GM18526 (cell line): Measurements from ENCODE around the gene LIMA1.

Experiments
- POLR2A ChIP-seq: IDR thresholded peaks from 3 replicates; pipeline ENCODE4 v1.6.1; 2011; ENCODE audit not compliant: insufficient read length; ENCODE audit errors: extremely low read depth

The LIMA1 gene

GRCh38 chr12:50185301-50185895, 97.9 kb downstream of the LIMA1 start:
- no peak for TF ChIP-seq POLR2A

GRCh38 chr12:50184261-50184660, 99.1 kb downstream of the LIMA1 start:
- no peak for TF ChIP-seq POLR2A

- no peak for TF ChIP-seq POLR2A
Measured at GRCh38 chr12:50182461-50182860, 100.9 kb downstream of the LIMA1 start.

- no peak for TF ChIP-seq POLR2A
Measured at GRCh38 chr12:50181691-50182090, 101.6 kb downstream of the LIMA1 start.

GRCh38 chr12:50175716-50176026, 107.6 kb downstream of the LIMA1 start:
- no peak for TF ChIP-seq POLR2A

- no peak for TF ChIP-seq POLR2A
Measured at GRCh38 chr12:50174971-50175715, 108.2 kb downstream of the LIMA1 start.

- peak; percentile 62 for TF ChIP-seq POLR2A
Measured at GRCh38 chr12:50167049-50167828, 116.1 kb downstream of the LIMA1 start, which contains the start of gene CERS5. Gene CERS5 (minus strand): TSS chr12:50167369. CDS start chr12:50167297, 72 bp downstream.

GRCh38 chr12:50166799-50167048, 116.6 kb downstream of the LIMA1 start:
- no peak for TF ChIP-seq POLR2A

- no peak for TF ChIP-seq POLR2A
Measured at GRCh38 chr12:50164963-50165362, 118.4 kb downstream of the LIMA1 start.

GRCh38 chr12:50162230-50162629, 121.1 kb downstream of the LIMA1 start:
- no peak for TF ChIP-seq POLR2A

GRCh38 chr12:50160643-50161042, 122.7 kb downstream of the LIMA1 start:
- no peak for TF ChIP-seq POLR2A

GRCh38 chr12:50157259-50157658, 126.1 kb downstream of the LIMA1 start:
- TF ChIP-seq POLR2A = no peak

- TF ChIP-seq POLR2A = no peak
Measured at GRCh38 chr12:50156641-50157040, 126.7 kb downstream of the LIMA1 start.

- TF ChIP-seq POLR2A = no peak
Measured at GRCh38 chr12:50151047-50151687, 132.2 kb downstream of the LIMA1 start.

- no peak for TF ChIP-seq POLR2A
Measured at GRCh38 chr12:50149311-50149710, 134.0 kb downstream of the LIMA1 start.

GRCh38 chr12:50147281-50147680, 136.0 kb downstream of the LIMA1 start:
- TF ChIP-seq POLR2A = no peak
